Neutrophil (primary cell): Measurements from ENCODE around the gene RNF220.

Source experiments
- H3K27ac ChIP-seq: fragments of 200-600 bp; sonication (generic); 2 replicates; pipeline ENCODE4 v1.5.1; 2016; ENCODE audit warnings: mild to moderate bottlenecking, moderate library complexity
- H3K27me3 ChIP-seq: fragments of 200-600 bp; sonication (generic); 2 replicates; pipeline ENCODE4 v1.6.0; 2016; ENCODE audit warnings: mild to moderate bottlenecking
- H3K36me3 ChIP-seq: fragments of 200-600 bp; sonication (generic); 2 replicates; pipeline ENCODE4 v1.5.1; 2017
- H3K4me1 ChIP-seq, 2 experiments: fragments of 200-600 bp in 1 of 2; sonication (generic) in 1 of 2; 1 replicate in 1 of 2; 2 replicates in 1 of 2; pipeline versions ENCODE4 v1.5.1 to v1.6.1; 2013 to 2016; ENCODE audit warnings: low read depth in 1 of 2, low read length in 1 of 2, mild to moderate bottlenecking in 1 of 2, moderate library complexity in 1 of 2; ENCODE audit not compliant: control insufficient read depth in 1 of 2, insufficient read depth in 1 of 2
- H3K4me3 ChIP-seq, 2 experiments: fragments of 200-600 bp in 1 of 2; sonication (generic) in 1 of 2; 1 replicate in 1 of 2; 2 replicates in 1 of 2; pipeline ENCODE4 v1.5.1; 2013 to 2016; ENCODE audit warnings: low read depth in 1 of 2, low read length in 1 of 2, mild to moderate bottlenecking in 1 of 2, moderate library complexity in 1 of 2
- H3K9me3 ChIP-seq: fragments of 200-600 bp; sonication (generic); 2 replicates; pipeline ENCODE4 v1.5.1; 2016
- CTCF ChIP-seq: fragments of 200-600 bp; sonication (generic); IDR thresholded peaks from 2 replicates; pipeline ENCODE4 v1.5.1; 2016; ENCODE audit warnings: antibody characterized with exemption

RNF220 gene

DNA sequence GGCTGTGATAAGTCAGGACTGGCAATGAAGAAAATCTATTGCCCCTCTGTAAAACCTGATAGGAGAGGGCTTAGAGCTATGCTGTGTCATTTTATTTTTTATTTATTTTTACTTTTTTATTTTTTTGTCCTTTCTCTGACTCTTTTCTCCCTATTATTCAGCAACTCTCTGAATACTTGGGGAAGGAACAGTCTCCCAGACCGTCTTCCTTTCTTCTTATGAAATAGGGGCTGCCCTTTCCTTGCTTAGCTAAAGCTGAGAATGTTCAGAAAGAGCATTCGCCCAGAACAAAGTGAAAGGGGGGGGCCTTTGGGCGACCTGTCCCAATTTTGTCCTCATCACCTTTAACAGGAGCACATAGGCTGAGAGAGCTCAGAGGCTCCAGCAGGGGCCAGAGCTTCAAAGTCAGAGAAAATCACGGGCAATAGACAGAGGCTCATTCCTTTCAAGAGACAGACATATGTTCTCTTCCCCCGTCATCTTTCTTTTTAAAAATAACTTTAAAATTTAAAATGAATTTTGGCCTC is 80.9 kb downstream of the RNF220 start:
- Histone ChIP-seq H3K36me3 (no peaks in the 10 kb centered on the region), H3K27ac (peak overlapping the region; percentile 90), H3K4me1 (peaks cover 32 to 34% of the 10 kb centered on the region in 2 experiments), H3K27me3 (no peaks in the 10 kb centered on the region), H3K9me3 (no peaks in the 10 kb centered on the region), H3K4me3 (peak overlapping the region; percentile 24 to 37)
- no peak for TF ChIP-seq CTCF

DNA sequence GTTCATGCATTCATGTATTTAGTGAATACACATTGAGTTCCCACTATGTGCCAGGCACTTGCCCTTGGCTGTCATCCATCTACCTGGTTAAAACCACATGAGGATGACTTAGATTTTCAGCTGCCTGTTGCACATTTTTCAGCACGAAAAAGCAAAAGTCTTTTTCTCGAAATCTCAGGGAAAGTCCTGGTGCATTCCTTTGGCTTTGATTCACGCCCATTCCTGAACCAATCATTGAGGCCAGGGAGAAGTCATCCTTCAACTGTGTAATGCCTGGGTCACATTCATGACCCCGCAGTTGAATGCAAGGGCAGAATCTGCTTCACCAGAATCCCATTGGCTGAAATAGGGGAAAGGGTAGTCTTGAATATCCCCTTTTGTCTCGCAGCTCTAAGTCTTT is 84.4 kb downstream of the RNF220 start:
- Histone ChIP-seq H3K27me3 (no peaks in the 10 kb centered on the region), H3K4me3 (no peak overlapping the region), H3K36me3 (no peaks in the 10 kb centered on the region), H3K4me1 (peaks cover 24 to 26% of the 10 kb centered on the region in 2 experiments), H3K27ac (no peak overlapping the region), H3K9me3 (no peaks in the 10 kb centered on the region)
- TF ChIP-seq CTCF = no peak

GRCh38 chr1:44496541-44497171 is 91.6 kb downstream of the RNF220 start:
- Histone ChIP-seq H3K4me1 (peaks cover 21 to 23% of the 10 kb centered on the region in 2 experiments), H3K27ac (no peak overlapping the region), H3K9me3 (no peaks in the 10 kb centered on the region), H3K36me3 (no peaks in the 10 kb centered on the region), H3K4me3 (no peak overlapping the region), H3K27me3 (no peaks in the 10 kb centered on the region)
- TF ChIP-seq CTCF = no peak

DNA sequence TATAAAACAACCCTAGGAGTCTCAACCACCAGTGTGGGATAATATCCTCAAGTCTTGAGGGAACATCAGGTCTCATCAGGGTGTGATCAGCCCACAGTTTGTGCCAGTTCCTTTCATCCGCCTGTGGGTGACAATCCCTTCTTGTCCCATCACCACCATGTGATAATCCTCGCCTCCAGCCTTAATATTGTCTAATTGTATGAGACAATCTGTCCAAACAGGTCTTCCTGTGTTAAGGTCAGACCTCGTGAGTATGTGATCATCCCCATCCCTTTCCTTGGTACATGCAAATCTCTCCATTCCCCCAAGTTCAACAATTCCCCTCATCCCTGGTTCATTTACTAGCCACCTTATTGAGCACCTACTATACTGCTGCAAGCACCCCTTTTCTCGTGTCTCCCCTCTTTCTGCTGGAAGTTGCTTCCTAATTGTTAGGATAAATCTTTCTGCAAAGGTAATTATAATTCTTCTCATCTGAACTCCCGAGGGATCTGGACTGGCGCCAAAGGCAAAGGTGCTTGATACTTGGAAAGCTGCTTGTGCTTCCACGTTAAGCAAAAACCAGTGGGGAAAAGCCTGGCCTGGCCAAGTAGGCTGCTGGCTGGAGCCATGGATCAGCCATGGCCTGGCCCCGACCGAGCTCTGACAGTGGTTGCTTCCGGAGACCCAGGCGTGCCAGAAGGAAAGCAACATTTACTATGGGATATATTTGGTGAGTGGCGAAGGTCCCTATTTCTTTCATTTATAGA is 92.5 kb downstream of the RNF220 start:
- H3K27me3 ChIP-seq = no peaks in the 10 kb centered on the region
- no peaks in the 10 kb centered on the region for H3K36me3 ChIP-seq
- H3K27ac ChIP-seq = no peak overlapping the region
- no peak overlapping the region for H3K4me3 ChIP-seq
- TF ChIP-seq CTCF = no peak
- peaks cover 21 to 23% of the 10 kb centered on the region in 2 experiments for H3K4me1 ChIP-seq
- H3K9me3 ChIP-seq = no peaks in the 10 kb centered on the region

DNA sequence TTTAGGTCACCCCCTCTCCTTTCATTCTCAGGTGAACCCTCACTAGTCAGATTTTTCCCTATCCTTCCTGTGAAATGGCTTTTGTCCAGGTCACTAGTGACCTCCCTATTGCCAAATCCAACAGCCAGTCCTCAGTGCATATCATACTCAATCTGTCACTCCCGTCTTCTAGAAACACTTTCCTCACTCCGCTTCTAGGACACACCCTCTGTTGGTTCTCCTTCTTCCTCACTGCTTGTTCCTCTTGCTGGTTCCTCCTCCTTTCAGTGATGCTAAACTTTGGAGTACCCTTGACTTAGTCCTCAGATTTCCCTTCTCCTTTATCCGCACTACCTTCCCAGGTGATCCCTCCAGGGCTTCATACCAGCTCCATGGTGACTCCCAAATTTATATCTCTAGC is 94.3 kb downstream of the RNF220 start:
- no peaks in the 10 kb centered on the region for H3K27me3 ChIP-seq
- H3K4me1 ChIP-seq = peaks cover 21 to 23% of the 10 kb centered on the region in 2 experiments
- H3K36me3 ChIP-seq = no peaks in the 10 kb centered on the region
- H3K4me3 ChIP-seq = peak overlapping the region; percentile 20 to 28
- TF ChIP-seq CTCF = no peak
- H3K27ac ChIP-seq = peak overlapping the region; percentile 73
- H3K9me3 ChIP-seq = no peaks in the 10 kb centered on the region
